Right lobe of liver (tissue), 6 donors: ENCODE results near the gene UBASH3B. TPM values are rescaled to one million over a fixed set of nuclear protein-coding genes. Genes with fewer than 3 reads are reported as not detected.

Source experiments
- ATAC-seq, 4 donors: fragments of 200-7000 bp; cut with Tn5 transposase; one replicate each; pipeline ENCODE4 v1.9.1; 2020; ENCODE audit warnings: mild to moderate bottlenecking in 4 of 4, moderate library complexity in 4 of 4
- DNase-seq, 3 donors: peaks; one replicate each; pipeline ENCODE4 v3.0.0-alpha.2; 2020
- H3K27ac ChIP-seq, 3 donors: fragments of 200-600 bp; one replicate each; pipeline ENCODE4 v1.8.0; 2022
- H3K27me3 ChIP-seq, 2 donors: fragments of 200-600 bp; one replicate each; pipeline ENCODE4 v1.8.0; 2022
- H3K36me3 ChIP-seq, 4 donors: fragments of 200-600 bp; sonication (generic) in 1 of 4; one replicate each; pipeline versions ENCODE4 v1.5.1 to v1.8.0; 2017 to 2022; ENCODE audit warnings: control low read depth in 1 of 4
- H3K4me1 ChIP-seq, 4 donors: fragments of 200-600 bp; sonication (generic) in 1 of 4; one replicate each; pipeline versions ENCODE4 v1.5.1 to v1.8.0; 2017 to 2022; ENCODE audit warnings: control low read depth in 1 of 4
- H3K4me3 ChIP-seq, 3 donors: fragments of 200-600 bp; one replicate each; pipeline ENCODE4 v1.8.0; 2022
- H3K9me3 ChIP-seq, 4 donors: fragments of 200-600 bp; sonication (generic) in 1 of 4; one replicate each; pipeline versions ENCODE4 v1.5.1 to v1.8.0; 2017 to 2022; ENCODE audit warnings: control low read depth in 1 of 4
- CTCF ChIP-seq, 4 donors: fragments of 200-600 bp in 3 of 4; fragments of 450-650 bp in 1 of 4; IDR thresholded peaks; one replicate each; pipeline versions ENCODE4 v1.5.1 to v1.8.0; 2016 to 2022; ENCODE audit warnings: antibody characterized with exemption in 4 of 4, mild to moderate bottlenecking in 2 of 4
- POLR2A ChIP-seq: fragments of 450-650 bp; IDR thresholded peaks from one replicate; pipeline ENCODE4 v1.6.1; 2017; ENCODE audit warnings: antibody characterized with exemption, mild to moderate bottlenecking
- WGBS: methylation state at CpG from one replicate; pipeline ENCODE4 v1.1.6; 2018; ENCODE audit warnings: low coverage, low lambda C conversion rate; ENCODE audit not compliant: insufficient coverage; ENCODE audit errors: missing lambda C conversion rate; 5-methylcytosine and 5-hydroxymethylcytosine counted together
- intact Hi-C, 2 donors: fragments of 100-400 bp; cut with DNase I; formaldehyde crosslinking; loops; one replicate each; pipeline versions ENCODE4 v1.11.2 to v1.14.1; 2022
- total RNA-seq, 6 experiments: library from RNA; depleted of rRNA in 2 of 6; stranded (reverse); fragments of >200 nt in 2 of 6; fragmentation: NEBNext Ultra II Directional in 3 of 6; extraction: Animal tissue kit (Norgen Biotek cat#: 25700) in 3 of 6; gene quantifications; one replicate each; pipeline versions ENCODE4 v1.1.0 to v1.2.4, GENCODE V29; 2016 to 2023
- donor health status: DM: no; HTN: yes; CAD: no.
- donor health status: DM: no; HTN: no; CAD: no.
- donor health status: DM: no; HTN: no; CAD: no.
- donor health status: DM: no; HTN: yes; CAD: no.
- donor health status: DM: no; HTN: yes; CAD: no.

UBASH3B gene
- total RNA-seq, 6 experiments from 2014 or later, result 1.7 to 10.5 (median 2.4) TPM

DNA sequence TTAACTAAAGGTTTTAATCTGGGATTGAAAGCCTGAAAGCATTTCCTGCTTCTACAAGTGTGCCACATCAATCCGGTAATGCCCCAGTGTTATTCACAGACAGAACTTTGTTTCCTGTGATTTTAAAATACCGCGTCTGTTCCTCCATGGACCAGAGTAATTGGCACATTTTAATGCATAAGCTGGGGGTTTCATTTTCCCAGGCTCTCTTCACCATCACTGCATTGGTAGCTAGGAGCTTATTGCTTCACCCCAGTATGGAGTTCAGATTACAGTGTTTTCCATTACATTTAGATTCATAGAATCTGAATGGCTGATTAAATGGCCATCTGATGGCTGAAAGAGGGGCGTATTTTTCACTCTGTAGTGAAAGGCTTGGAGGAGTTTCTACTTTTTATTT is 157.1 kb downstream of the UBASH3B start:
- H3K27me3 ChIP-seq, result no peaks in the 10 kb centered on the region
- H3K36me3 ChIP-seq, result no peaks in the 10 kb centered on the region
- no peak overlapping the region for H3K4me3 ChIP-seq
- ATAC-seq (no peak), DNase-seq (no peak)
- no peaks in the 10 kb centered on the region for H3K9me3 ChIP-seq
- intact Hi-C loops, result no loop called here
- no peak for TF ChIP-seq CTCF (IDR thresholded peaks at IDR 0.05)
- TF ChIP-seq POLR2A, result no peak
- no peak overlapping the region for H3K27ac ChIP-seq
- H3K4me1 ChIP-seq, result no peaks in the 10 kb centered on the region
- 31% methylated on average over 4 of the region's 4 CpGs for WGBS

DNA sequence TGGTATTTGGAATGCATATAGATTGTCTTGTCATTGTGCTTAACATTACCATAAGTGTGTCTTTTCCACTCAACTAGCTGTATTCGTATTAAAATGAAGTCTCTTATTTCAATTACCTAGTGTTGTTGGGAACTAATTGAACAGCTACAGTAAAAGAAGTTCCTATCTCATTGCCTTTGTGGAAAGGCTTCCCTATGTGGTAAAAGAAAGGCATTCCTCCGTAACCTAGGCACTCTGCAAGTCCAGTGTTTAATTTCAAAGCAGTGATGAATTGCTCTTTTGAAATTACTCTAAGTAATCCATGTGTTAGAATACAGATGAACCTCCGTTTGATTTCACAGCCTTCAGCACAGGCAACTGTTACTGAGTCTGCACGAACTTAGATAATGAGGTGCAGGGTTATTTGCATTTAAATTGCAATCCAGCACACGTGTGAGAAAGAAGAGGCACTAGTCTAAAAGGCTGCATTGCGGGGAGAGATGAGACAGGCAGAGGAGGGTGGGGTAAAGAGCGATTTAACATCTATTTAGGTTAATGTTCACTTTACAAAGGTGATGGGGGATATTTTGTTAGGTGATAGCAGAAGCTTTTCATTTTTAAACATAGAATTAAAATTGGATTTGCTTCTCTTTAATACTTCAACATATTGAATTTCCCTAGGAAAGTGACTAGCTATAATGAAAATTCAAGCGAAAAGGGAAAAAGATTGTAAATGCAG is 157.8 kb downstream of the UBASH3B start:
- H3K4me3 ChIP-seq, result no peak overlapping the region
- intact Hi-C loops, result no loop called here
- no peaks in the 10 kb centered on the region for H3K36me3 ChIP-seq
- no peak for DNase-seq
- no peaks in the 10 kb centered on the region for H3K4me1 ChIP-seq
- H3K27me3 ChIP-seq, result no peaks in the 10 kb centered on the region
- H3K9me3 ChIP-seq, result no peaks in the 10 kb centered on the region
- no peak for TF ChIP-seq CTCF (IDR thresholded peaks at IDR 0.05)
- no peak for TF ChIP-seq POLR2A
- H3K27ac ChIP-seq, result no peak overlapping the region
- no peak for ATAC-seq
- 48% methylated on average over 8 of the region's 8 CpGs for whole genome bisulfite sequencing

DNA sequence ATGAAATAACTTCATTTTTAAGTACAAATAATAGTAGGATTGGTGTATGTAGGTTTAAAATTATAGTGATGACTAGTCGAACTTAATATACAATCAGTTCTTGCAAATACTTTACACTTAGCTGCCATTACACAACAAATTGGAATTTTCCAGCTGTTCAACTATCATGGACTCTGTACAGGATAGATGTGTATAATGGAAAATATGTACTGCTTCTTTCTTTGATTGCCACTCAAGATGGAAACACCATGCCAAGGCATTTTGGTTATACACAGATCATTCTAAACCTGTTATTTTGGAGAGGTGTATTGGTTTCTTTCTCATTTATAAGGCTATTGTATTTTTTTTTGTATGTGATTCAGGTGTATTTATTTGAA is 158.4 kb downstream of the UBASH3B start:
- intact Hi-C loops, result no loop called here
- Histone ChIP-seq H3K27ac (no peak overlapping the region), H3K27me3 (no peaks in the 10 kb centered on the region), H3K4me1 (no peaks in the 10 kb centered on the region), H3K4me3 (no peak overlapping the region), H3K36me3 (no peaks in the 10 kb centered on the region), H3K9me3 (no peaks in the 10 kb centered on the region)
- DNase-seq (no peak), ATAC-seq (no peak)
- TF ChIP-seq POLR2A, result no peak
- TF ChIP-seq CTCF (IDR thresholded peaks at IDR 0.05), result no peak
- 42% methylated on average over 1 of the region's 1 CpG for WGBS

- no peak overlapping the region for H3K4me3 ChIP-seq
- no peak for TF ChIP-seq POLR2A
- TF ChIP-seq CTCF (IDR thresholded peaks at IDR 0.05), result no peak
- no peaks in the 10 kb centered on the region for H3K9me3 ChIP-seq
- DNase-seq (no peak), ATAC-seq (no peak)
- no peaks in the 10 kb centered on the region for H3K36me3 ChIP-seq
- H3K27me3 ChIP-seq, result no peaks in the 10 kb centered on the region
- intact Hi-C loops, result no loop called here
- 55% methylated on average over 1 of the region's 1 CpG for WGBS
- no peak overlapping the region for H3K27ac ChIP-seq
- H3K4me1 ChIP-seq, result no peaks in the 10 kb centered on the region
Measured at GRCh38 chr11:122814401-122814800, 158.9 kb downstream of the UBASH3B start.

- DNase-seq (no peak), ATAC-seq (no peak)
- Histone ChIP-seq H3K4me1 (no peaks in the 10 kb centered on the region), H3K27me3 (no peaks in the 10 kb centered on the region), H3K4me3 (no peak overlapping the region), H3K27ac (no peak overlapping the region), H3K36me3 (no peaks in the 10 kb centered on the region), H3K9me3 (no peaks in the 10 kb centered on the region)
- TF ChIP-seq POLR2A (no peak), CTCF (IDR thresholded peaks at IDR 0.05) (no peak)
- 65% methylated on average over 5 of the region's 5 CpGs for WGBS
- intact Hi-C loops, result no loop called here
Measured at GRCh38 chr11:122815900-122816299, 160.4 kb downstream of the UBASH3B start.
